ENCODE data around the gene MIEF2.

Gene MIEF2

GRCh38 chr17:18231164-18231563 is 29.3 kb upstream of the MIEF2 start:
- H2AFZ ChIP-seq (ENCODE audit: low read length): no peak overlapping the region
- H3K4me2 ChIP-seq (ENCODE audit: insufficient read depth, low read length, poor library complexity, severe bottlenecking): peak overlapping the region; percentile 50
- H3K9me3 ChIP-seq (replicated peaks in 1 of 2; ENCODE audit: control insufficient read depth in 2 of 2, insufficient read depth in 1 of 2, low read depth in 1 of 2, low read length in 2 of 2): no peaks in the 10 kb centered on the region
- peak overlapping the region; percentile 100 for H2BK5ac ChIP-seq (ENCODE audit: low read length)
- peak overlapping the region; percentile 76 for H3K27ac ChIP-seq (replicated peaks; ENCODE audit: low read length)
- peaks cover 57% of the 10 kb centered on the region for H3K79me1 ChIP-seq (ENCODE audit: low read depth, low read length)
- H4K91ac ChIP-seq (ENCODE audit: low read depth, low read length, poor library complexity): peak overlapping the region; percentile 88
- H3K4ac ChIP-seq (ENCODE audit: low read length): no peak overlapping the region
- H3K27me3 ChIP-seq (ENCODE audit: control insufficient read depth in 3 of 3, insufficient read depth in 3 of 3, low read depth in 1 of 3, low read length in 3 of 3): no peaks in the 10 kb centered on the region
- peak; percentile 64 for DNase-seq (ENCODE audit: low spot score)
- H2AK5ac ChIP-seq (ENCODE audit: low read depth, low read length): peak overlapping the region; percentile 99
- peak overlapping the region; percentile 91 for H2BK120ac ChIP-seq (ENCODE audit: low read depth, low read length)
- peaks cover 39 to 44% of the 10 kb centered on the region in 2 donors for H3K36me3 ChIP-seq (replicated peaks in 1 of 2; ENCODE audit: control insufficient read depth in 2 of 2, insufficient read depth in 2 of 2, low read length in 2 of 2)
- no peak overlapping the region for H3K14ac ChIP-seq (ENCODE audit: low read length)
- H3K18ac ChIP-seq (ENCODE audit: low read length): peak overlapping the region; percentile 100
- no CpG with 5 or more reads among the region's 9 CpGs for WGBS, 2 donors (ENCODE audit: extremely low coverage in 2 of 2, insufficient read length in 2 of 2, insufficient replicate concordance in 1 of 2)
- H3K9ac ChIP-seq (ENCODE audit: low read depth, low read length, poor library complexity): peak overlapping the region; percentile 68
- no peak overlapping the region for H3K23ac ChIP-seq (ENCODE audit: low read depth, low read length, poor library complexity)
- peaks cover 47 to 51% of the 10 kb centered on the region in 2 donors for H3K4me1 ChIP-seq (ENCODE audit: control insufficient read depth in 2 of 2, insufficient read depth in 1 of 2, low read depth in 1 of 2, low read length in 2 of 2)
- H2BK15ac ChIP-seq (ENCODE audit: low read length): peak overlapping the region; percentile 100
- no peak overlapping the region for H2BK12ac ChIP-seq (ENCODE audit: low read length)
- H3K4me3 ChIP-seq (ENCODE audit: low read length in 2 of 2): no peak overlapping the region
- H4K8ac ChIP-seq (ENCODE audit: low read depth, low read length): no peak overlapping the region

- Histone ChIP-seq H4K8ac (ENCODE audit: low read depth, low read length) (no peak overlapping the region), H2BK5ac (ENCODE audit: low read length) (peak overlapping the region; percentile 91), H2BK15ac (ENCODE audit: low read length) (no peak overlapping the region), H3K23ac (ENCODE audit: low read depth, low read length, poor library complexity) (peak overlapping the region; percentile 17), H3K18ac (ENCODE audit: low read length) (peak overlapping the region; percentile 27), H3K9ac (ENCODE audit: low read depth, low read length, poor library complexity) (no peak overlapping the region), H3K4ac (ENCODE audit: low read length) (no peak overlapping the region), H3K4me1 (ENCODE audit: control insufficient read depth in 2 of 2, insufficient read depth in 1 of 2, low read depth in 1 of 2, low read length in 2 of 2) (peaks cover 28 to 33% of the 10 kb centered on the region in 2 donors), H4K91ac (ENCODE audit: low read depth, low read length, poor library complexity) (no peak overlapping the region), H3K27me3 (ENCODE audit: control insufficient read depth in 3 of 3, insufficient read depth in 3 of 3, low read depth in 1 of 3, low read length in 3 of 3) (no peaks in the 10 kb centered on the region), H3K14ac (ENCODE audit: low read length) (peak overlapping the region; percentile 63), H3K36me3 (replicated peaks in 1 of 2; ENCODE audit: control insufficient read depth in 2 of 2, insufficient read depth in 2 of 2, low read length in 2 of 2) (peaks cover 60 to 69% of the 10 kb centered on the region in 2 donors), H3K27ac (replicated peaks; ENCODE audit: low read length) (no peak overlapping the region), H2AFZ (ENCODE audit: low read length) (no peak overlapping the region), H3K4me2 (ENCODE audit: insufficient read depth, low read length, poor library complexity, severe bottlenecking) (no peak overlapping the region), H2AK5ac (ENCODE audit: low read depth, low read length) (no peak overlapping the region), H3K79me1 (ENCODE audit: low read depth, low read length) (peaks cover 44% of the 10 kb centered on the region), H3K4me3 (ENCODE audit: low read length in 2 of 2) (no peak overlapping the region), H2BK120ac (ENCODE audit: low read depth, low read length) (no peak overlapping the region), H2BK12ac (ENCODE audit: low read length) (no peak overlapping the region), H3K9me3 (replicated peaks in 1 of 2; ENCODE audit: control insufficient read depth in 2 of 2, insufficient read depth in 1 of 2, low read depth in 1 of 2, low read length in 2 of 2) (no peaks in the 10 kb centered on the region)
- WGBS, 2 donors (ENCODE audit: extremely low coverage in 2 of 2, insufficient read length in 2 of 2, insufficient replicate concordance in 1 of 2): no CpG with 5 or more reads among the region's 22 CpGs
- DNase-seq (ENCODE audit: low spot score): no peak
Observed at GRCh38 chr17:18233803-18234518, 26.5 kb upstream of the MIEF2 start.

GRCh38 chr17:18234853-18235380 is 25.5 kb upstream of the MIEF2 start:
- Histone ChIP-seq H3K4me1 (ENCODE audit: control insufficient read depth in 2 of 2, insufficient read depth in 1 of 2, low read depth in 1 of 2, low read length in 2 of 2) (peaks cover 20 to 24% of the 10 kb centered on the region in 2 donors), H3K9ac (ENCODE audit: low read depth, low read length, poor library complexity) (no peak overlapping the region), H4K8ac (ENCODE audit: low read depth, low read length) (no peak overlapping the region), H3K27ac (replicated peaks; ENCODE audit: low read length) (no peak overlapping the region), H3K18ac (ENCODE audit: low read length) (no peak overlapping the region), H2AFZ (ENCODE audit: low read length) (no peak overlapping the region), H2BK12ac (ENCODE audit: low read length) (no peak overlapping the region), H3K4ac (ENCODE audit: low read length) (no peak overlapping the region), H3K36me3 (replicated peaks in 1 of 2; ENCODE audit: control insufficient read depth in 2 of 2, insufficient read depth in 2 of 2, low read length in 2 of 2) (peaks cover 66 to 79% of the 10 kb centered on the region in 2 donors), H2BK5ac (ENCODE audit: low read length) (peak overlapping the region; percentile 56), H2BK15ac (ENCODE audit: low read length) (no peak overlapping the region), H3K4me3 (ENCODE audit: low read length in 2 of 2) (no peak overlapping the region), H3K79me1 (ENCODE audit: low read depth, low read length) (peaks cover 41% of the 10 kb centered on the region), H3K23ac (ENCODE audit: low read depth, low read length, poor library complexity) (peak overlapping the region; percentile 17), H3K9me3 (replicated peaks in 1 of 2; ENCODE audit: control insufficient read depth in 2 of 2, insufficient read depth in 1 of 2, low read depth in 1 of 2, low read length in 2 of 2) (no peaks in the 10 kb centered on the region), H3K14ac (ENCODE audit: low read length) (no peak overlapping the region), H3K27me3 (ENCODE audit: control insufficient read depth in 3 of 3, insufficient read depth in 3 of 3, low read depth in 1 of 3, low read length in 3 of 3) (no peaks in the 10 kb centered on the region), H2BK120ac (ENCODE audit: low read depth, low read length) (no peak overlapping the region), H3K4me2 (ENCODE audit: insufficient read depth, low read length, poor library complexity, severe bottlenecking) (no peak overlapping the region), H2AK5ac (ENCODE audit: low read depth, low read length) (no peak overlapping the region), H4K91ac (ENCODE audit: low read depth, low read length, poor library complexity) (no peak overlapping the region)
- no peak for DNase-seq (ENCODE audit: low spot score)
- WGBS, 2 donors (ENCODE audit: extremely low coverage in 2 of 2, insufficient read length in 2 of 2, insufficient replicate concordance in 1 of 2): no CpG with 5 or more reads among the region's 22 CpGs

GRCh38 chr17:18235743-18236256 is 24.7 kb upstream of the MIEF2 start:
- H4K91ac ChIP-seq (ENCODE audit: low read depth, low read length, poor library complexity): no peak overlapping the region
- H2BK120ac ChIP-seq (ENCODE audit: low read depth, low read length): no peak overlapping the region
- no peak overlapping the region for H4K8ac ChIP-seq (ENCODE audit: low read depth, low read length)
- no peak overlapping the region for H2BK15ac ChIP-seq (ENCODE audit: low read length)
- H2BK12ac ChIP-seq (ENCODE audit: low read length): no peak overlapping the region
- peaks cover 33% of the 10 kb centered on the region for H3K79me1 ChIP-seq (ENCODE audit: low read depth, low read length)
- H3K36me3 ChIP-seq (replicated peaks in 1 of 2; ENCODE audit: control insufficient read depth in 2 of 2, insufficient read depth in 2 of 2, low read length in 2 of 2): peaks cover 75 to 88% of the 10 kb centered on the region in 2 donors
- H3K4me1 ChIP-seq (ENCODE audit: control insufficient read depth in 2 of 2, insufficient read depth in 1 of 2, low read depth in 1 of 2, low read length in 2 of 2): peaks cover 11 to 15% of the 10 kb centered on the region in 2 donors
- no peak overlapping the region for H3K4me3 ChIP-seq (ENCODE audit: low read length in 2 of 2)
- H3K4ac ChIP-seq (ENCODE audit: low read length): no peak overlapping the region
- peak overlapping the region; percentile 56 for H2BK5ac ChIP-seq (ENCODE audit: low read length)
- no peak overlapping the region for H2AK5ac ChIP-seq (ENCODE audit: low read depth, low read length)
- no peak overlapping the region for H3K4me2 ChIP-seq (ENCODE audit: insufficient read depth, low read length, poor library complexity, severe bottlenecking)
- H3K14ac ChIP-seq (ENCODE audit: low read length): no peak overlapping the region
- no peak for DNase-seq (ENCODE audit: low spot score)
- H3K27ac ChIP-seq (replicated peaks; ENCODE audit: low read length): no peak overlapping the region
- H2AFZ ChIP-seq (ENCODE audit: low read length): no peak overlapping the region
- no peak overlapping the region for H3K23ac ChIP-seq (ENCODE audit: low read depth, low read length, poor library complexity)
- no peaks in the 10 kb centered on the region for H3K27me3 ChIP-seq (ENCODE audit: control insufficient read depth in 3 of 3, insufficient read depth in 3 of 3, low read depth in 1 of 3, low read length in 3 of 3)
- no peak overlapping the region for H3K9ac ChIP-seq (ENCODE audit: low read depth, low read length, poor library complexity)
- no peaks in the 10 kb centered on the region for H3K9me3 ChIP-seq (replicated peaks in 1 of 2; ENCODE audit: control insufficient read depth in 2 of 2, insufficient read depth in 1 of 2, low read depth in 1 of 2, low read length in 2 of 2)
- WGBS, 2 donors (ENCODE audit: extremely low coverage in 2 of 2, insufficient read length in 2 of 2, insufficient replicate concordance in 1 of 2): no CpG with 5 or more reads among the region's 14 CpGs
- H3K18ac ChIP-seq (ENCODE audit: low read length): no peak overlapping the region

Data from neuronal stem cell (in vitro differentiated cells).